Endothelial cell of umbilical vein (primary cell): Measurements from ENCODE around the gene EIF2B2. TPM values are rescaled to one million over a fixed set of nuclear protein-coding genes. Genes with fewer than 3 reads are reported as not detected.

Experiments
- BruUV-seq: library from RNA; stranded (reverse); fragments of 400-500 nt; replicated peaks from 2 replicates; lab custom pipeline; 2021; lab: Mats Ljungman, UMichigan
- CTCF ChIA-PET: fragments of 300-600, 350-600 bp; sonication (Branson Sonifier 250); formaldehyde crosslinking; loops from one replicate; lab custom pipeline; 2021; ENCODE audit warnings: antibody characterized with exemption, inconsistent platforms; lab: Charles Lee
- POLR2A ChIA-PET: fragments of 300-600, 350-600 bp; sonication (Branson Sonifier 250); formaldehyde crosslinking; loops from one replicate; lab custom pipeline; 2021; ENCODE audit warnings: antibody characterized with exemption, inconsistent platforms; lab: Charles Lee
- DNase-seq: peaks from one replicate; pipeline ENCODE4 v3.0.0-alpha.2; 2011; ENCODE audit warnings: low read depth, low spot score
- FAIRE-seq: peaks from 2 replicates; lab custom pipeline; 2011; peaks lifted over from hg19 to GRCh38; lab: Jason Lieb, UNC
- H2AFZ ChIP-seq: 2 replicates; pipeline ENCODE4 v1.6.0; 2012; ENCODE audit warnings: low read depth, low read length, control low read depth, inconsistent platforms
- H3K27ac ChIP-seq: 2 replicates; pipeline ENCODE4 v1.5.1; 2011; ENCODE audit warnings: low read depth, mild to moderate bottlenecking, control low read depth, low read length, moderate library complexity; ENCODE audit not compliant: insufficient read depth
- H3K27me3 ChIP-seq, 2 experiments: 2 replicates each; pipeline versions ENCODE4 v1.6.0 to v1.6.1; 2011; ENCODE audit warnings: low read length in 2 of 2, mixed read lengths in 1 of 2; ENCODE audit not compliant: control insufficient read depth in 2 of 2, insufficient read depth in 2 of 2
- H3K36me3 ChIP-seq, 2 experiments: 2 replicates in 1 of 2; 3 replicates in 1 of 2; pipeline ENCODE4 v1.5.1; 2011; ENCODE audit warnings: low read length in 2 of 2, mild to moderate bottlenecking in 1 of 2, moderate library complexity in 1 of 2; ENCODE audit not compliant: control insufficient read depth in 2 of 2, insufficient read depth in 2 of 2; ENCODE audit errors: extremely low read depth in 1 of 2
- H3K4me1 ChIP-seq: 3 replicates; pipeline ENCODE4 v1.5.1; 2011; ENCODE audit warnings: mild to moderate bottlenecking, low read length; ENCODE audit not compliant: control insufficient read depth, insufficient read depth; ENCODE audit errors: extremely low read depth
- H3K4me2 ChIP-seq: 2 replicates; pipeline ENCODE4 v1.6.1; 2011; ENCODE audit warnings: low read length, control low read depth, mixed read lengths; ENCODE audit not compliant: insufficient read depth
- H3K4me3 ChIP-seq, 3 experiments: fragments of 200-600 bp in 1 of 3; sonication (generic), shearing (Covaris generic) in 1 of 3; replicated peaks in 1 of 3; 2 replicates each; pipeline ENCODE4 v1.5.1; 2011 to 2016; ENCODE audit warnings: control low read depth in 3 of 3, low read length in 3 of 3, mild to moderate bottlenecking in 2 of 3, inconsistent platforms in 1 of 3, low read depth in 1 of 3, moderate library complexity in 1 of 3; ENCODE audit not compliant: insufficient read depth in 1 of 3
- H3K79me2 ChIP-seq: 2 replicates; pipeline ENCODE4 v1.6.0; 2012; ENCODE audit warnings: low read length, inconsistent platforms; ENCODE audit not compliant: control insufficient read depth, insufficient read depth
- H3K9ac ChIP-seq: replicated peaks from 2 replicates; pipeline ENCODE3; 2011; ENCODE audit warnings: low read length, control low read depth; ENCODE audit not compliant: insufficient read depth; ENCODE audit errors: extremely low read depth
- H3K9me1 ChIP-seq: replicated peaks from 3 replicates; pipeline ENCODE4 v1.6.0; 2011; ENCODE audit warnings: mild to moderate bottlenecking, low read length; ENCODE audit not compliant: control insufficient read depth, insufficient read depth; ENCODE audit errors: extremely low read depth
- H3K9me3 ChIP-seq: replicated peaks from 2 replicates; pipeline ENCODE4 v1.5.1; 2012; ENCODE audit warnings: low read length, inconsistent platforms; ENCODE audit not compliant: control insufficient read depth, insufficient read depth
- H4K20me1 ChIP-seq: replicated peaks from 2 replicates; pipeline ENCODE3; 2011; ENCODE audit warnings: mild to moderate bottlenecking, low read length; ENCODE audit not compliant: control insufficient read depth, insufficient read depth; ENCODE audit errors: extremely low read depth
- EZH2 ChIP-seq: IDR thresholded peaks from 2 replicates; pipeline ENCODE4 v1.6.1; 2012; ENCODE audit warnings: borderline replicate concordance, low read depth, mild to moderate bottlenecking, moderate library complexity, low read length, inconsistent platforms; ENCODE audit not compliant: severe bottlenecking
- FOS ChIP-seq: IDR thresholded peaks from 2 replicates; pipeline ENCODE4 v1.6.1; 2011; ENCODE audit warnings: mild to moderate bottlenecking, low read length, moderate library complexity, borderline replicate concordance; ENCODE audit not compliant: insufficient read depth
- MYC ChIP-seq: IDR thresholded peaks from one replicate; pipeline ENCODE4 v1.6.1; 2011; ENCODE audit warnings: mild to moderate bottlenecking, low read depth, low read length
- POLR2A ChIP-seq: IDR thresholded peaks from 2 replicates; pipeline ENCODE4 v1.6.1; 2012; ENCODE audit warnings: low read depth, mild to moderate bottlenecking, control low read depth, low read length
- POLR2AphosphoS5 ChIP-seq: IDR thresholded peaks from 2 replicates; pipeline ENCODE4 v1.6.1; 2012; ENCODE audit warnings: low read depth, mild to moderate bottlenecking, control low read depth, low read length, moderate library complexity; ENCODE audit not compliant: insufficient read depth
- dilution Hi-C: fragments of 300-500 bp; cut with MboI; formaldehyde crosslinking; loops from one replicate; pipeline ENCODE4 v1.15.0; 2019; ENCODE audit warnings: low sequenced_read_pairs; ENCODE audit not compliant: extremely low pct_ligation_motif_present
- intact Hi-C: fragments of 100-400 bp; cut with micrococcal nuclease; formaldehyde crosslinking; loops from one replicate; pipeline ENCODE4 v1.10.0; 2022
- polyA plus RNA-seq, 4 experiments: library from polyadenylated mRNA; depleted of rRNA in 3 of 4; stranded (reverse) in 3 of 4; unstranded in 1 of 4; fragments of >200 nt; gene quantifications; 2 replicates each; pipeline versions ENCODE4 v1.2.1 to v1.2.3, GENCODE V29; 2011 to 2012; ENCODE audit warnings: missing spikeins in 1 of 4
- total RNA-seq: library from RNA; stranded (reverse); gene quantifications from 2 replicates; pipeline ENCODE4 v1.2.3, GENCODE V29; 2021

Gene EIF2B2
- total and polyA plus RNA-seq, 2 donors (not counting 3 experiments of a cell fraction or from before 2014, with no cell fraction given) = 97.0 to 143 TPM

DNA sequence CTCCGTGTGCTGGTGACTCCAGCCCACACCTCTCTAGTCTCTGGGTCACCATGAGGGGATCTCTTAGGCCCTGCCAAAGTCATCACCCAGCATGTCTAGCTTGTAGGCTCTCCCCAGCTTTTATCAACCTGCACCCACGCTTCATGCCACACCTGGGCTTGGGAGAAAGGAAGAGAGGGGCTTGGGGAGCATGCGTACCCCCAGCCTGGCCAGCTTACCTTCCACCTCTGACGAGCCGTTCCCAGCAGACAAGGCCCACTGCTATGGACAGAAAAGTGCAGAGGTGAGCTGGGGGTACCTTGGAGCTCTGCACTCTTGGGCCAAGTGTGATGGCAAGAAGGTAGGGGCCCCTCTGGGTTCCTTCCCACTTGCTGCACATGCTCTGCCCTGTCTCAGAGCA is 49.0 kb upstream of the EIF2B2 start:
- TF ChIP-seq EZH2 (no peak), MYC (no peak), POLR2AphosphoS5 (no peak)
- BruUV-seq = no TSS peak
- H3K9me1 ChIP-seq = no peaks in the 10 kb centered on the region
- DNase-seq (no peak), FAIRE-seq (no peak)
- H2AFZ ChIP-seq = no peak overlapping the region
- no peaks in the 10 kb centered on the region for H3K27me3 ChIP-seq
- peak overlapping the region; percentile 83 to 94 (median 84) for H3K4me3 ChIP-seq
- intact Hi-C loops (loop anchor here (2.0 kb wide), 4 partner anchors 19 to 115 kb away; partner anchors contain the start of genes EIF2B2 and ZC2HC1C), dilution Hi-C loops (no loop called here)
- H3K4me2 ChIP-seq = peak overlapping the region; percentile 83
- CTCF ChIA-PET = interaction anchor here (0.7 to 3.2 kb wide), 8 partner anchors 7 to 135 kb away, joined by 3 to 14 read pairs (median 8); no protein-coding TSS in a partner anchor
- peak overlapping the region; percentile 86 for H3K9ac ChIP-seq
- H3K27ac ChIP-seq = peak overlapping the region; percentile 71
- no peaks in the 10 kb centered on the region for H3K9me3 ChIP-seq
- POLR2A ChIA-PET = interaction anchor here (0.7 to 2.6 kb wide), 4 partner anchors 27 to 110 kb away, joined by 3 to 19 read pairs (median 5); partner anchors contain the start of genes ACYP1 and EIF2B2
- H3K79me2 ChIP-seq = peaks cover 60% of the 10 kb centered on the region
- peaks cover 13 to 24% of the 10 kb centered on the region in 2 experiments for H3K36me3 ChIP-seq
- H3K4me1 ChIP-seq = peaks cover 35% of the 10 kb centered on the region
- H4K20me1 ChIP-seq = no peaks in the 10 kb centered on the region

DNA sequence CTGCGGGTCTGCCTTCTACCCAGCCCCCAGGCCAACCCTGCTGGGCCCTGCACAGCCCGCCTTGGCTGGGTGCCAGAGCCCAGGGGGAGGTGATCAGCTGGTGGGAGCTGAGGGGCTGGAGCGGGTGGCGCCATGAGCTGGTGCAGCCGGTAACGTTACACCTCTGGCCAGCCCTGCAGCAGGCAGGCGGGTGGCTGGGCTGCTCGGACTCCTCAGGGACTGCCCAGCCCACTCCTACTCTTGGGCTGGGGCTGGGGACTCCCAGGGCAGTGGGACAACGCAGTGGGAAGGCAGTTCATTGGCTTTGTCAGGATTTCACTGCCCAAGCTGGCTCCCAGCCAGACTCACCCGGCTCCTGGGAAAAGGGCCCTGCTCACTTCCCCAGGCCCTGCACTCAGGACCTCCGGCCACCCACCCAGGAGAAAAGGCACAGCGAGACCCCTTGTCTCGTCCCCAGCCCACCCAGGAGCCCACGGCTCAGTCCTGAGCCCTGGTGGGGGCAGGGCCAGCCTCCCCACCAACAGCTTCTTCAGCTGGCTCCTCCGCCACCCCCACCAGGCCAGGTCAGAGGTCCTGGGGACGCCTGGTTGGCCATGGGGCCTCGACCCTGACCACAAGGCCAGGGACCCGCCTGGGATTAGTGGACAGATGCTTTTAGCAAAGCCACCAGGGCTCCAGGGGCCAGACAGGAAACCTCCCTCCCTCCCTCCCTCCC is 48.3 kb upstream of the EIF2B2 start:
- peak overlapping the region; percentile 83 to 94 (median 84) for H3K4me3 ChIP-seq
- peaks cover 8 to 17% of the 10 kb centered on the region in 2 experiments for H3K36me3 ChIP-seq
- H4K20me1 ChIP-seq = no peaks in the 10 kb centered on the region
- H3K9ac ChIP-seq = peak overlapping the region; percentile 86
- H3K79me2 ChIP-seq = peaks cover 60% of the 10 kb centered on the region
- no peaks in the 10 kb centered on the region for H3K9me3 ChIP-seq
- H3K27ac ChIP-seq = peak overlapping the region; percentile 71
- no peaks in the 10 kb centered on the region for H3K9me1 ChIP-seq
- ChIA-PET POLR2A (interaction anchor here (0.7 to 2.6 kb wide), 10 partner anchors 10 to 109 kb away, joined by 3 to 20 read pairs (median 6); partner anchors contain the start of genes ACYP1, EIF2B2 and RPS6KL1), CTCF (interaction anchor here (0.9 to 3.2 kb wide), 10 partner anchors 8 to 134 kb away, joined by 3 to 14 read pairs (median 5); no protein-coding TSS in a partner anchor)
- dilution Hi-C loops = no loop called here
- FAIRE-seq = peak; percentile 8
- intact Hi-C loops = loop anchor here (2.0 kb wide), 4 partner anchors 18 to 114 kb away; partner anchors contain the start of genes EIF2B2 and ZC2HC1C
- peak overlapping the region; percentile 83 for H3K4me2 ChIP-seq
- peaks cover 35% of the 10 kb centered on the region for H3K4me1 ChIP-seq
- peak; percentile 56 for DNase-seq
- H2AFZ ChIP-seq = no peak overlapping the region
- BruUV-seq = no TSS peak
- TF ChIP-seq POLR2A (peak; percentile 44), POLR2AphosphoS5 (peak; percentile 22), EZH2 (no peak), FOS (no peak)
- H3K27me3 ChIP-seq = no peaks in the 10 kb centered on the region
